ENCODE measurements around the gene GNAZ. TPM values are rescaled to one million over a fixed set of nuclear protein-coding genes. Genes with fewer than 3 reads are reported as not detected.

The GNAZ gene
- total RNA-seq, 1 donor from 2014 or later = 2.1 TPM

GRCh38 chr22:23083315-23084021 is 13.1 kb downstream of the GNAZ start:
- Histone ChIP-seq H3K9me3 (ENCODE audit: control insufficient read depth in 3 of 3, low read length in 3 of 3) (no peaks in the 10 kb centered on the region), H3K9ac (ENCODE audit: low read depth in 1 of 3, low read length in 3 of 3) (no peak overlapping the region), H3K27ac (ENCODE audit: low read depth, low read length) (no peak overlapping the region), H3K27me3 (ENCODE audit: control insufficient read depth in 3 of 3, insufficient read depth in 3 of 3, low read length in 3 of 3) (peaks cover 0 to 3% (median 2%) of the 10 kb centered on the region in 3 donors), H3K4me1 (ENCODE audit: control insufficient read depth in 3 of 3, insufficient read depth in 3 of 3, low read length in 3 of 3) (peaks cover under 1 to 17% (median 1%) of the 10 kb centered on the region in 3 donors), H3K4me3 (ENCODE audit: low read length in 3 of 3) (no peak overlapping the region), H3K36me3 (ENCODE audit: control insufficient read depth in 3 of 3, insufficient read depth in 3 of 3, low read length in 3 of 3) (no peaks in the 10 kb centered on the region)

- H3K4me3 ChIP-seq (ENCODE audit: low read length in 3 of 3) = no peak overlapping the region
- H3K9me3 ChIP-seq (ENCODE audit: control insufficient read depth in 3 of 3, low read length in 3 of 3) = no peaks in the 10 kb centered on the region
- no peaks in the 10 kb centered on the region for H3K36me3 ChIP-seq (ENCODE audit: control insufficient read depth in 3 of 3, insufficient read depth in 3 of 3, low read length in 3 of 3)
- H3K9ac ChIP-seq (ENCODE audit: low read depth in 1 of 3, low read length in 3 of 3) = no peak overlapping the region
- peaks cover 0 to 3% (median 2%) of the 10 kb centered on the region in 3 donors for H3K27me3 ChIP-seq (ENCODE audit: control insufficient read depth in 3 of 3, insufficient read depth in 3 of 3, low read length in 3 of 3)
- no peak overlapping the region for H3K27ac ChIP-seq (ENCODE audit: low read depth, low read length)
- H3K4me1 ChIP-seq (ENCODE audit: control insufficient read depth in 3 of 3, insufficient read depth in 3 of 3, low read length in 3 of 3) = peaks cover 5 to 20% (median 6%) of the 10 kb centered on the region in 3 donors
These were observed 14.4 kb downstream of the GNAZ start for GRCh38 chr22:23084453-23085350.

- H3K9ac ChIP-seq (ENCODE audit: low read depth in 1 of 3, low read length in 3 of 3) = no peak overlapping the region
- H3K27ac ChIP-seq (ENCODE audit: low read depth, low read length) = no peak overlapping the region
- no peaks in the 10 kb centered on the region for H3K9me3 ChIP-seq (ENCODE audit: control insufficient read depth in 3 of 3, low read length in 3 of 3)
- H3K4me3 ChIP-seq (ENCODE audit: low read length in 3 of 3) = no peak overlapping the region
- peaks cover 0 to 3% (median 2%) of the 10 kb centered on the region in 3 donors for H3K27me3 ChIP-seq (ENCODE audit: control insufficient read depth in 3 of 3, insufficient read depth in 3 of 3, low read length in 3 of 3)
- peaks cover 5 to 15% (median 6%) of the 10 kb centered on the region in 3 donors for H3K4me1 ChIP-seq (ENCODE audit: control insufficient read depth in 3 of 3, insufficient read depth in 3 of 3, low read length in 3 of 3)
- no peaks in the 10 kb centered on the region for H3K36me3 ChIP-seq (ENCODE audit: control insufficient read depth in 3 of 3, insufficient read depth in 3 of 3, low read length in 3 of 3)
These were observed 15.0 kb downstream of the GNAZ start for GRCh38 chr22:23085351-23085671.

GRCh38 chr22:23085785-23086184 is 15.5 kb downstream of the GNAZ start:
- H3K27me3 ChIP-seq (ENCODE audit: control insufficient read depth in 3 of 3, insufficient read depth in 3 of 3, low read length in 3 of 3) = peaks cover 0 to 3% (median 2%) of the 10 kb centered on the region in 3 donors
- H3K36me3 ChIP-seq (ENCODE audit: control insufficient read depth in 3 of 3, insufficient read depth in 3 of 3, low read length in 3 of 3) = no peaks in the 10 kb centered on the region
- no peak overlapping the region for H3K27ac ChIP-seq (ENCODE audit: low read depth, low read length)
- H3K9ac ChIP-seq (ENCODE audit: low read depth in 1 of 3, low read length in 3 of 3) = no peak overlapping the region
- peaks cover 5 to 12% (median 6%) of the 10 kb centered on the region in 3 donors for H3K4me1 ChIP-seq (ENCODE audit: control insufficient read depth in 3 of 3, insufficient read depth in 3 of 3, low read length in 3 of 3)
- H3K9me3 ChIP-seq (ENCODE audit: control insufficient read depth in 3 of 3, low read length in 3 of 3) = no peaks in the 10 kb centered on the region
- no peak overlapping the region for H3K4me3 ChIP-seq (ENCODE audit: low read length in 3 of 3)

GRCh38 chr22:23086263-23086662 is 15.9 kb downstream of the GNAZ start:
- H3K27ac ChIP-seq (ENCODE audit: low read depth, low read length) = no peak overlapping the region
- H3K4me1 ChIP-seq (ENCODE audit: control insufficient read depth in 3 of 3, insufficient read depth in 3 of 3, low read length in 3 of 3) = peaks cover 5 to 12% (median 6%) of the 10 kb centered on the region in 3 donors
- H3K9ac ChIP-seq (ENCODE audit: low read depth in 1 of 3, low read length in 3 of 3) = no peak overlapping the region
- no peaks in the 10 kb centered on the region for H3K36me3 ChIP-seq (ENCODE audit: control insufficient read depth in 3 of 3, insufficient read depth in 3 of 3, low read length in 3 of 3)
- no peak overlapping the region for H3K4me3 ChIP-seq (ENCODE audit: low read length in 3 of 3)
- no peaks in the 10 kb centered on the region for H3K9me3 ChIP-seq (ENCODE audit: control insufficient read depth in 3 of 3, low read length in 3 of 3)
- peaks cover 0 to 3% (median 2%) of the 10 kb centered on the region in 3 donors for H3K27me3 ChIP-seq (ENCODE audit: control insufficient read depth in 3 of 3, insufficient read depth in 3 of 3, low read length in 3 of 3)

GRCh38 chr22:23086787-23087186 is 16.5 kb downstream of the GNAZ start:
- Histone ChIP-seq H3K9ac (ENCODE audit: low read depth in 1 of 3, low read length in 3 of 3) (no peak overlapping the region), H3K9me3 (ENCODE audit: control insufficient read depth in 3 of 3, low read length in 3 of 3) (no peaks in the 10 kb centered on the region), H3K36me3 (ENCODE audit: control insufficient read depth in 3 of 3, insufficient read depth in 3 of 3, low read length in 3 of 3) (no peaks in the 10 kb centered on the region), H3K4me1 (ENCODE audit: control insufficient read depth in 3 of 3, insufficient read depth in 3 of 3, low read length in 3 of 3) (peaks cover 5 to 12% (median 6%) of the 10 kb centered on the region in 3 donors), H3K27ac (ENCODE audit: low read depth, low read length) (no peak overlapping the region), H3K27me3 (ENCODE audit: control insufficient read depth in 3 of 3, insufficient read depth in 3 of 3, low read length in 3 of 3) (peaks cover 0 to 3% (median 2%) of the 10 kb centered on the region in 3 donors), H3K4me3 (ENCODE audit: low read length in 3 of 3) (no peak overlapping the region)

- Histone ChIP-seq H3K4me1 (ENCODE audit: control insufficient read depth in 3 of 3, insufficient read depth in 3 of 3, low read length in 3 of 3) (peaks cover 5 to 12% (median 6%) of the 10 kb centered on the region in 3 donors), H3K9ac (ENCODE audit: low read depth in 1 of 3, low read length in 3 of 3) (no peak overlapping the region), H3K9me3 (ENCODE audit: control insufficient read depth in 3 of 3, low read length in 3 of 3) (no peaks in the 10 kb centered on the region), H3K27ac (ENCODE audit: low read depth, low read length) (no peak overlapping the region), H3K27me3 (ENCODE audit: control insufficient read depth in 3 of 3, insufficient read depth in 3 of 3, low read length in 3 of 3) (peaks cover 0 to 3% (median 2%) of the 10 kb centered on the region in 3 donors), H3K36me3 (ENCODE audit: control insufficient read depth in 3 of 3, insufficient read depth in 3 of 3, low read length in 3 of 3) (no peaks in the 10 kb centered on the region), H3K4me3 (ENCODE audit: low read length in 3 of 3) (no peak overlapping the region)
These were observed 17.9 kb downstream of the GNAZ start for GRCh38 chr22:23088199-23088604.

GRCh38 chr22:23089010-23089409 is 18.7 kb downstream of the GNAZ start:
- Histone ChIP-seq H3K27me3 (ENCODE audit: control insufficient read depth in 3 of 3, insufficient read depth in 3 of 3, low read length in 3 of 3) (peaks cover 0 to 3% (median 2%) of the 10 kb centered on the region in 3 donors), H3K27ac (ENCODE audit: low read depth, low read length) (no peak overlapping the region), H3K4me1 (ENCODE audit: control insufficient read depth in 3 of 3, insufficient read depth in 3 of 3, low read length in 3 of 3) (peaks cover 5 to 12% (median 6%) of the 10 kb centered on the region in 3 donors), H3K9ac (ENCODE audit: low read depth in 1 of 3, low read length in 3 of 3) (no peak overlapping the region), H3K9me3 (ENCODE audit: control insufficient read depth in 3 of 3, low read length in 3 of 3) (no peaks in the 10 kb centered on the region), H3K4me3 (ENCODE audit: low read length in 3 of 3) (no peak overlapping the region), H3K36me3 (ENCODE audit: control insufficient read depth in 3 of 3, insufficient read depth in 3 of 3, low read length in 3 of 3) (no peaks in the 10 kb centered on the region)

GRCh38 chr22:23089633-23090456 is 19.5 kb downstream of the GNAZ start:
- no peak overlapping the region for H3K4me3 ChIP-seq (ENCODE audit: low read length in 3 of 3)
- H3K9me3 ChIP-seq (ENCODE audit: control insufficient read depth in 3 of 3, low read length in 3 of 3) = no peaks in the 10 kb centered on the region
- no peak overlapping the region for H3K27ac ChIP-seq (ENCODE audit: low read depth, low read length)
- H3K36me3 ChIP-seq (ENCODE audit: control insufficient read depth in 3 of 3, insufficient read depth in 3 of 3, low read length in 3 of 3) = no peaks in the 10 kb centered on the region
- H3K4me1 ChIP-seq (ENCODE audit: control insufficient read depth in 3 of 3, insufficient read depth in 3 of 3, low read length in 3 of 3) = peaks cover 5 to 12% (median 6%) of the 10 kb centered on the region in 3 donors
- H3K27me3 ChIP-seq (ENCODE audit: control insufficient read depth in 3 of 3, insufficient read depth in 3 of 3, low read length in 3 of 3) = peaks cover 0 to 2% (median 0%) of the 10 kb centered on the region in 3 donors
- no peak overlapping the region for H3K9ac ChIP-seq (ENCODE audit: low read depth in 1 of 3, low read length in 3 of 3)

All from skeletal muscle tissue (tissue), 4 donors.